ENCODE measurements around the gene ARHGAP10. TPM values are rescaled to one million over a fixed set of nuclear protein-coding genes. Genes with fewer than 3 reads are reported as not detected.

Gene ARHGAP10
- total RNA-seq, 2 experiments from 2014 or later = 6.5 to 6.6 TPM

GRCh38 chr4:147833741-147834140 is 101.9 kb downstream of the ARHGAP10 start:
- no peaks in the 10 kb centered on the region for H3K36me3 Mint-ChIP-seq
- no peak for ATAC-seq (ENCODE audit: low read depth)
- H3K4me3 Mint-ChIP-seq = no peak overlapping the region
- H3K27ac Mint-ChIP-seq = no peak overlapping the region
- POLR2A ChIA-PET = no interaction called here
- no peaks in the 10 kb centered on the region for H3K9me3 Mint-ChIP-seq
- peaks cover 2% of the 10 kb centered on the region for H3K27me3 Mint-ChIP-seq
- no peak for DNase-seq
- H3K4me1 Mint-ChIP-seq = peaks cover 1% of the 10 kb centered on the region

- Mint-ChIP-seq H3K4me1 (peaks cover 1% of the 10 kb centered on the region), H3K27ac (no peak overlapping the region), H3K27me3 (peaks cover 2% of the 10 kb centered on the region), H3K9me3 (no peaks in the 10 kb centered on the region), H3K36me3 (no peaks in the 10 kb centered on the region), H3K4me3 (no peak overlapping the region)
- DNase-seq (no peak), ATAC-seq (ENCODE audit: low read depth) (no peak)
- POLR2A ChIA-PET = no interaction called here
These were observed 102.6 kb downstream of the ARHGAP10 start for GRCh38 chr4:147834480-147834879.

- POLR2A ChIA-PET = no interaction called here
- Mint-ChIP-seq H3K4me1 (no peaks in the 10 kb centered on the region), H3K4me3 (no peak overlapping the region), H3K36me3 (no peaks in the 10 kb centered on the region), H3K27ac (no peak overlapping the region), H3K27me3 (peaks cover 3% of the 10 kb centered on the region), H3K9me3 (no peaks in the 10 kb centered on the region)
- DNase-seq = no peak
- ATAC-seq (ENCODE audit: low read depth) = no peak
These were observed 104.9 kb downstream of the ARHGAP10 start for GRCh38 chr4:147836807-147837206.

GRCh38 chr4:147837435-147837834 is 105.5 kb downstream of the ARHGAP10 start:
- no peaks in the 10 kb centered on the region for H3K4me1 Mint-ChIP-seq
- H3K27me3 Mint-ChIP-seq = peaks cover 4% of the 10 kb centered on the region
- POLR2A ChIA-PET = no interaction called here
- no peak overlapping the region for H3K27ac Mint-ChIP-seq
- no peak for DNase-seq
- no peaks in the 10 kb centered on the region for H3K9me3 Mint-ChIP-seq
- no peak for ATAC-seq (ENCODE audit: low read depth)
- H3K36me3 Mint-ChIP-seq = no peaks in the 10 kb centered on the region
- no peak overlapping the region for H3K4me3 Mint-ChIP-seq

GRCh38 chr4:147837854-147838253 is 106.0 kb downstream of the ARHGAP10 start:
- POLR2A ChIA-PET = no interaction called here
- H3K27me3 Mint-ChIP-seq = peaks cover 4% of the 10 kb centered on the region
- ATAC-seq (ENCODE audit: low read depth) (no peak), DNase-seq (no peak)
- H3K27ac Mint-ChIP-seq = no peak overlapping the region
- H3K4me1 Mint-ChIP-seq = no peaks in the 10 kb centered on the region
- H3K4me3 Mint-ChIP-seq = no peak overlapping the region
- H3K9me3 Mint-ChIP-seq = no peaks in the 10 kb centered on the region
- H3K36me3 Mint-ChIP-seq = no peaks in the 10 kb centered on the region

GRCh38 chr4:147839200-147839599 is 107.3 kb downstream of the ARHGAP10 start:
- no peak for DNase-seq
- no peaks in the 10 kb centered on the region for H3K9me3 Mint-ChIP-seq
- no peak for ATAC-seq (ENCODE audit: low read depth)
- H3K27me3 Mint-ChIP-seq = peaks cover 4% of the 10 kb centered on the region
- no peak overlapping the region for H3K4me3 Mint-ChIP-seq
- H3K36me3 Mint-ChIP-seq = no peaks in the 10 kb centered on the region
- no peak overlapping the region for H3K27ac Mint-ChIP-seq
- H3K4me1 Mint-ChIP-seq = no peaks in the 10 kb centered on the region
- POLR2A ChIA-PET = no interaction called here

GRCh38 chr4:147839663-147840062 is 107.8 kb downstream of the ARHGAP10 start:
- Mint-ChIP-seq H3K4me3 (no peak overlapping the region), H3K4me1 (no peaks in the 10 kb centered on the region), H3K27ac (no peak overlapping the region)

GRCh38 chr4:147840838-147841738 is 109.2 kb downstream of the ARHGAP10 start:
- peaks cover 4% of the 10 kb centered on the region for H3K27me3 Mint-ChIP-seq
- H3K27ac Mint-ChIP-seq = no peak overlapping the region
- no peaks in the 10 kb centered on the region for H3K36me3 Mint-ChIP-seq
- POLR2A ChIA-PET = no interaction called here
- no peak for DNase-seq
- ATAC-seq (ENCODE audit: low read depth) = no peak
- H3K4me1 Mint-ChIP-seq = no peaks in the 10 kb centered on the region
- H3K4me3 Mint-ChIP-seq = no peak overlapping the region
- no peaks in the 10 kb centered on the region for H3K9me3 Mint-ChIP-seq

More at GRCh38 chr4:147839663-147840062, 107.8 kb downstream of the ARHGAP10 start:
- Mint-ChIP-seq H3K27me3 (peaks cover 4% of the 10 kb centered on the region), H3K36me3 (no peaks in the 10 kb centered on the region), H3K9me3 (no peaks in the 10 kb centered on the region)
- POLR2A ChIA-PET = no interaction called here
- DNase-seq = no peak
- ATAC-seq (ENCODE audit: low read depth) = no peak

GRCh38 chr4:147842573-147842972 is 110.7 kb downstream of the ARHGAP10 start:
- no peaks in the 10 kb centered on the region for H3K9me3 Mint-ChIP-seq
- DNase-seq = no peak

GRCh38 chr4:147843162-147843561 is 111.3 kb downstream of the ARHGAP10 start:
- peaks cover 3% of the 10 kb centered on the region for H3K4me1 Mint-ChIP-seq
- POLR2A ChIA-PET = no interaction called here
- no peak for DNase-seq

More at GRCh38 chr4:147842573-147842972, 110.7 kb downstream of the ARHGAP10 start:
- POLR2A ChIA-PET = no interaction called here
- Mint-ChIP-seq H3K36me3 (no peaks in the 10 kb centered on the region), H3K27ac (no peak overlapping the region), H3K4me1 (peaks cover under 1% of the 10 kb centered on the region), H3K4me3 (no peak overlapping the region), H3K27me3 (peaks cover 8% of the 10 kb centered on the region)
- no peak for ATAC-seq (ENCODE audit: low read depth)

GRCh38 chr4:147844781-147845180 is 112.9 kb downstream of the ARHGAP10 start:
- H3K4me3 Mint-ChIP-seq = no peak overlapping the region
- H3K9me3 Mint-ChIP-seq = no peaks in the 10 kb centered on the region
- H3K36me3 Mint-ChIP-seq = peaks cover 1% of the 10 kb centered on the region
- DNase-seq (no peak), ATAC-seq (ENCODE audit: low read depth) (no peak)
- peaks cover 14% of the 10 kb centered on the region for H3K27me3 Mint-ChIP-seq
- POLR2A ChIA-PET = no interaction called here
- H3K4me1 Mint-ChIP-seq = peaks cover 3% of the 10 kb centered on the region
- no peak overlapping the region for H3K27ac Mint-ChIP-seq

More at GRCh38 chr4:147843162-147843561, 111.3 kb downstream of the ARHGAP10 start:
- ATAC-seq (ENCODE audit: low read depth) = no peak
- H3K4me3 Mint-ChIP-seq = no peak overlapping the region
- H3K27ac Mint-ChIP-seq = no peak overlapping the region
- peaks cover 11% of the 10 kb centered on the region for H3K27me3 Mint-ChIP-seq
- H3K9me3 Mint-ChIP-seq = no peaks in the 10 kb centered on the region
- H3K36me3 Mint-ChIP-seq = no peaks in the 10 kb centered on the region

- H3K9me3 Mint-ChIP-seq = no peaks in the 10 kb centered on the region
- peaks cover 15% of the 10 kb centered on the region for H3K27me3 Mint-ChIP-seq
- DNase-seq = no peak
- H3K27ac Mint-ChIP-seq = no peak overlapping the region
- no peak overlapping the region for H3K4me3 Mint-ChIP-seq
- POLR2A ChIA-PET = no interaction called here
- peaks cover 1% of the 10 kb centered on the region for H3K36me3 Mint-ChIP-seq
- H3K4me1 Mint-ChIP-seq = peaks cover 3% of the 10 kb centered on the region
- ATAC-seq (ENCODE audit: low read depth) = no peak
These were observed 114.6 kb downstream of the ARHGAP10 start for GRCh38 chr4:147846318-147847155.

- Mint-ChIP-seq H3K9me3 (no peaks in the 10 kb centered on the region), H3K4me3 (no peak overlapping the region), H3K4me1 (peaks cover 3% of the 10 kb centered on the region), H3K36me3 (peaks cover 1% of the 10 kb centered on the region), H3K27ac (no peak overlapping the region), H3K27me3 (peaks cover 12% of the 10 kb centered on the region)
- POLR2A ChIA-PET = no interaction called here
- no peak for ATAC-seq (ENCODE audit: low read depth)
- DNase-seq = no peak
These were observed 116.1 kb downstream of the ARHGAP10 start for GRCh38 chr4:147847751-147848590.

Data from activated naive CD8-positive, alpha-beta T cell treated with anti-CD3 and anti-CD28 coated beads, Interleukin-2, amount 10 ng/mL, durations not matched to agents 7 days and 5 days (primary cell).